GM18526 (cell line): ENCODE measurements around the gene PTPN20.

ENCODE experiments used
- POLR2A ChIP-seq: IDR thresholded peaks from 3 replicates; pipeline ENCODE4 v1.6.1; 2011; ENCODE audit not compliant: insufficient read length; ENCODE audit errors: extremely low read depth

The PTPN20 gene

DNA sequence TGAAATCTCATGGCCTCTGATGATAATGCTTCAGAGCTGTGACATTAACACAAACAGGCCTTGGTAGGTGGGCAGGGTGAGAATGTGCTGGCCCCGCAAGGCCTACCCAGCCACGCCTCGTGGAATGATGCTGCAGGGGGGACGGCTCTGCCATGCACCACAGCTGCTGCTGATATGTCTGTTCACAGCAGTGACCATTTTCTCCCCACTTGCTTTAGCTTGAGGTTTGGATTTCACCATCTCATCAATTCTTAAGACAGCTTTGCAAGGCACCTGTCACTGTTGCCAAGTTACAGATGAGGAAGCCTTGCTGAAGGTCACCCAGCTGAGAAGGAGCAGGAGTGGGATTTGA, 128.3 kb downstream of the PTPN20 start:
- no peak for TF ChIP-seq POLR2A

DNA sequence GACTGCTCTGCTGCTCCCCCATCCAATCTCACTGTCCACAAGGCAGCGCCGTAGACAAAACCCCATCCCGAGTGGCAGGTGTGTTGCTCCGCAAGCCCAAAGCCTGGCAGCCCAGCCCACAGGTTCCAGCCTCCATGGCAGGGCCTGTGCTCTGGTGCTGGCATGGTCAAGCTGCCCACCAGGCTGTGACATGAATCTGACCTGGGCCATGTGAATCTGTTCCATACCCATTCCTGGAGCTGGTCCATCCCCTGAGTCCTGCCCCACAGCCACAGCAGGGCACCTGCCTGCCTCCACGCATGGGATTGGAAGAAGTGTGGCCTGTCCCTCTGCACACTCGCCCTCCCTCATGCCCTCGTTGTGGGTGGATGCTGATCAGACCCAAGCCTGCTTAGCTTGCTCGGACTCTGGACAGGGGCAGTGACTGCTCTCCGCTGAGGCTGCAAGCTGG, 128.8 kb downstream of the PTPN20 start:
- no peak for TF ChIP-seq POLR2A

DNA sequence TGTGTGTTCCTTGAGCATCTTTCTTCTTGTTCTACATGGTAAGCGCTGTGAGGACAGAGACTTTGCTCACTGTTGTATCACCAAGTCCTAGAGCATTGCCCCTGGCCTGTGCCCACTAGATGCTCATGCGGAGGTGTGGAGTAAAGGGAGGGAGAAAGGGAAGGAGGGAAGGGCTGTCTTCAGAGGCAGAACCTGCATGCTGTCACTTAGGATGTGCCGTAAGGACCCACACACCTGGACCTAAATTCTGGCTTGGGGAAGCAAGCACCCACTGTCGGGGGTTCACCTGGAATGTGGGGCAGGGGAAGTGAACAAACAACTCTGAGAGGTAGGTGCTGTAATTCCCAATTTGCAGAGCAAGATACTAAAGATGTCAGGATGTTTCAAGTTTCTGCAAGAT, 129.5 kb downstream of the PTPN20 start:
- no peak for TF ChIP-seq POLR2A

DNA sequence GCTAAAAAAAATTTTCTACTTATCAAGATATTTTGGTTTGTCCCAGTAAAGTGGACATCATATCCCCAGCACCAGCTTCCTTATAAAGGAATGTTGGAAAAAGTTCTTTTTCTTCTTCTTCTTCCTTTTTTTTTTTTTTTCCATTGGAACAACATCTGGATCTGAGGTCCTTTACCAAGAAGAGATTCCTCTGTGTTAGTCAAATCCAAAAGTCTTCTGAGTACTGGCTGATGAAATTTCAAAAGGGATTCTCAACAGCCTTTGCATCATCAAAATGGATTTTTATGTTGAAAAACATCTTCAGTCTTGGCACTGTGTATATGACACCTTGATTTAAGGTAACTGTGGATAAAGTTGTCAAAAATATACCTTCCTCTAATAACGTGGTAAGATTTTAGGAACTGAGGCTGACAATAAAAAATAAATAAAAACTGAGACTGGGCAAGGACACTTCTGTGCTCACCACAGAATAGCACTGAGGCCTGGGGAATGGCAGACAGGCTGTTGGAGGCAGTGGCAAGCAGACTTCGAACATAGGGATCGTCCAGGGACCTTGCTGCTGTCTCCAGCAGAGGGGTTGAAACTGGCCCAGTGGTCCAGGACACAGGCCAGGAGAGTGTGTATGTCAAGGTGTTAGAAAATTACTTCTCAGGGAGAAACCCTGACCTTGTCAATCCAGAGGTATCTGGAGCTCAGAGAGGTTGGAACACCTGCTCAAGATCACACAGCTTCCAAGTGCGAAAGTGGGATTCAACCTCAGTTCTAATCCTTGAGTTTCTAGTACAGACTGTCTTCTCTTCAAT, 130.4 kb downstream of the PTPN20 start:
- no peak for TF ChIP-seq POLR2A

DNA sequence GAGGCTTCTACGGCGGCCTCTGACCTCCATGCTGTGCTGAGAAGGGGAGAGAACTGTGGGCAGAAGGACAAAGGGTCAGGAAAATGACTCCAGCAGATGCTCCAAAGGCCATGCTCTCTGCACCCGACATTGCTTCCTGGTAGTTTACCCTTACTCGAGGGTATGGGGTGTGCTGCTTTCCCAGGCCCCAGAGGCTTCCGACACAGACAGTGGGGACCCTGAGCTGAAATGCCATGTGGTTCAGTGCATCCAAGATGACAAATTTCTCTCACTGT, 130.9 kb downstream of the PTPN20 start:
- no peak for TF ChIP-seq POLR2A

DNA sequence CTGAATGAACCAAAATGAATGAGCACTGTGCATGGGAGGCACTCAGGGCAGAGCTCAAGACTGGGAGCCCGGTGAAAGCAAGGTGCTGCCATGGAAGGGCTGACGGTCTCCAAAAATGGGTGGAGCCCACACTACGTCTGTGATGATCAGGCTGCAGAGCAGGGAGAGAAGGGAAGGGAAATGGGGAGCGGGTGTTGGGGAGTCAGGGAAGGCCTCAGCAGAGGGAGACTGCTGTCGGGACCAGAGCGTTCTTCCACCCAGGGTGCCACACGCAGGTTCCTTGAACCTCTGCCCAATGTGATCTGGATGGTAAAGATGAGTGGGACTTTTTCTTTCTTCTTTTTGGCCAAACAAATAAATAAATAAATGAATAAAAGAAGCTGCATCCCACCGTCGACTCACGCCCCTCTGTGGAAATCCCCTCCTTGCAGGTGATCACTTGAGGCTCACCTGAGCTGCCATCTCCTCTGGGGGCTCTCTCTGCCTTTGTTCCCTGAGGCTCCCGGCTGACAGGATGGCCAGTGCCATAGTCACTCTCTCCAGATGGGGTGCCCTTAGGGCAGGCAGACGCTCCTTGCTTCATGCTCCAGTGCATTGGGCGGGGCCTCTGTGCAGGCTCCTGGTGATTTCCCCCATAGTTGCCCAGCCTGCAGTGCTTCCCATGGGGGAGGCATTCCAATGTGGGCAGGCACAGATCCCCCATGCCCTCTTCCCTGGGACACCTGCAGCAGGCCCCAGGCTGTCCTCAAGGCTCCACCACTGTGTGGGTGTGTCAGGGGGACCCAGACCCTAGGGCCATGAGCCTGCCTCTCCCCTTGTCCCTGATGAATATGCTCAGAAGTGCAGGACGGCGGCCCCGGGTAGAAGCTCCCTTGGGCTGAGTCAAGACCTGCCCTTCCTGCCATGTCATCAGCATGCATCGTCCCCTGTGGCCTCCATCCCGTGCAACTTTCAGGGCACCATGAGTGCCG, 131.8 kb downstream of the PTPN20 start:
- TF ChIP-seq POLR2A: no peak

DNA sequence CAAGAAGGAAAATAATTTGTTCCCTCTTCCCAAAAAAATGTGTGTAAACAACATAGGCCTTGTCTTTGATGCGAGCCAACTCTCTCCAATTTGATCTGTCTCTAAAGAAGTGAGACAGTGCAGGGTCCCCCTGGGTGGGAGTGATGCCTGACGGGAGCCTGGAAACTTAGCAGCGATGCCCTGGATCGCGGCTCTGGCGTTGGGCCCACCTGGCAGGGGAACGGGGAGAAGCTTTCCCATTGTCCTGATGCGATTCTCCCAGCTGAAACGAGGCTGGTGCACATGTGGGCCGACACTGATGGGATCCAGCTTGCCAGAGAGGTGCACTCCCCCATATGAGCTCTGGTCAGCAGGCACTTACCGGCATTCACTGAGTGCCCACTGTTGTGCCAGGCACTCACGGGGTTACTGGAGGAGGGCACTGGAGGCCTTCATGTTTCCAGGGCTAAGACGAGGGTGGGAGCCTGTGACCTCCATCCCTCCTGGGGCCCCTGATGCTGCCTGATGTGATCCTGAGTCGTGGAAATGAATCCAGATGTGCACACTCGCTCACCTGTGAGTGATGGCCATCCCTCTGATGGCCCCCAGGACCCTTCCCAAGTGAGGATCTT, 132.8 kb downstream of the PTPN20 start:
- TF ChIP-seq POLR2A: no peak

DNA sequence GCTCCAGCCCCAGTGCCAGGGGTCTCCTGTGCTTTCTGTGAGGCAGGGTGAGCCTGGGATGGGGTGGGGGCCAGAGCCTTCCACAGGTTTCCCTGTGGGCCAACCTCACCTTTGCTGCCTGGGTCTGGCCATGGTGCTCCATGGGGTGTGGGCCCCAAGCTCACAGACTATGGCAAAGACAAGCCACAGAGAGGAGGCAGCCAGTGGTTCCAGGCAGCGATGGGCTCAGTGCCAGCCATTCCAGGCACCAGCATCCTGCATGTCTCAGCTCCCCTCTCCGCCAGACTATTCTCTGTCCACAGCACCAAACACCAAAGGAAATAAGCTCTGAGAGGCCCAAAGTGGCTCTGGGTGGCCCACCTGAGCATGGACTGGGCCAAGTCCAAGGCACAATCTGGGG, 133.5 kb downstream of the PTPN20 start:
- no peak for TF ChIP-seq POLR2A

DNA sequence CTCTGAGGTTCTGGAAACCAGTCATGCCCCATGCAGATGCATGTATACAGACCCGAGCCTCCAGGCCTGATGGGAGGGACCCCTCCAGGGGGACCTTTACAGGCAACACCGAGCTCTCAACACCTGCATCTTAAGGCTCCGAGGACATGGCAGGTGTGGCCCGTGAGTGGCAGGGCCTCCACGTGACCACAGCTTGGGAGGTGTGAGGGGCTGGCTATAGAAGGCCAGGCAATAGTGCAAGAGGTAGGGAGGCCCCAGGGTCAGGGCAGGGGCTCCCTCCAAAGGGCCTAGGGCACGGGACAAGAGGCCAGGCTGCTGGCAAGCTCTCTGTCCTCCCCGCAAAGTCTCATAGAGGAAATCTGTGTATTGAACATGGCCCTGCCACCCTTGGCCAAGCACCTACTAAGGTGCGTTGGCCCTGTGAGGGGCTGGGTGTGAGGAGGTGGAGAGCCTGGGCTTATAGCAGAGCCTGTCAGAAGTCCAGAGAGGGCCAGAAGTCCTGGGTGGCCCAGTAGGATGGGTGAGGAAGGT, 134.2 kb downstream of the PTPN20 start:
- TF ChIP-seq POLR2A: no peak

DNA sequence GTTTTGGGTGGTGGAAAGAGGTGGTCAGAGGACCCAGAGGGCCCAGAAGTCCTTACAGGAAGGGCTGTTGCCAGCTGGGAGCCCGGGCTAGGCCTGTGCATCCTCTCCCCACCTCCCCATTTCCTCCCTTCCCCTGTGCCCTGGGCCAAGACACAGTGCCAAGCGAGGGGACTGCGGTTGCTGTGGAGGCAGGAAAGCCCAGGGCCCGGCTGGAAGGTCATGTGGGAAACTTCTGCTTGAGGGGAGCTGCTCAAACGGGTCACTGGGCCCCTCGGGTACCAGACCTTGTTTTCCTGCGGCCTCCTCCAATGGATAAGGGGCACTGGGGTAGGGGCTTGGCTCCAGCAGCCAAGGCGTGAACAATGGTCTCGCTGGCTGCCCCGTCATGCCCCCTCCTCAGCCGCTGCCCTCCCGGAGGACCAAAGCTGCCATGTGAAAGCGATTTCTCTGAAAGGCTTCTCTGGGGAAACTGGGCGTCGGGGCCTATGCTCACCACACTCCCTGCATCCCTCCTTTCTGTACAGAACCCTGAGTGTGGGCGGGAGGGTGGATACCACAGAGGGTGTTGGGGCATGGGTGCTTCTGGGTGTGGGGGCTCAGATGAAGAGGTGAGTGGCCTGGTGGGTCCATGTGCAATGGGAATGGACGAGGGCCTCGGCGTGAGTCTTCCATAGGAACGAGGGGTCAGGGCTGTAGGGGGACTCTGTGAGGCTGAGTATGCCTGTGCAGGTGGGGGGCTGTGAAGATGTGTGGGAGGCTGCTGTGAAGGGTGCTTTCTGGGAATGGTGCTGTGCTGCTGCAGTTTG, 135.3 kb downstream of the PTPN20 start:
- no peak for TF ChIP-seq POLR2A

DNA sequence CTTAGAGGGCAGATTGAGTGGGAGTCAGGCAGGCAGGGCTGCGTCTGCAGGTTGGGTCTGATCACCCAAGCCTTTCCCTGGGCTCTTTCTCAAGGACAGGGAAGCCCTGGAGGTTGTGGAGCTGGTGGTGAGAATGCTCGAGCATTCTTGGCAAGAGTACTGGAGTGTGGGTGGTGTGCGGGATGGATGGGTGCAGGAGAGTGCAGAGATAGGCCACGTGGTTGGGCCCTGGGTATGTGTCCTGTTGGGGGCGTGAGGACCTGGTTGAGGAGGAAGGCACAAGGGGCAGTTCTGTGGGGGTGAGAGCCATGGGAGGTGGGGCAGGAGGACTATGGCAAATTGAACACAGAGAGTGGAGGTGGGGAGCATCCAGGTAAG, 135.9 kb downstream of the PTPN20 start:
- TF ChIP-seq POLR2A: no peak

DNA sequence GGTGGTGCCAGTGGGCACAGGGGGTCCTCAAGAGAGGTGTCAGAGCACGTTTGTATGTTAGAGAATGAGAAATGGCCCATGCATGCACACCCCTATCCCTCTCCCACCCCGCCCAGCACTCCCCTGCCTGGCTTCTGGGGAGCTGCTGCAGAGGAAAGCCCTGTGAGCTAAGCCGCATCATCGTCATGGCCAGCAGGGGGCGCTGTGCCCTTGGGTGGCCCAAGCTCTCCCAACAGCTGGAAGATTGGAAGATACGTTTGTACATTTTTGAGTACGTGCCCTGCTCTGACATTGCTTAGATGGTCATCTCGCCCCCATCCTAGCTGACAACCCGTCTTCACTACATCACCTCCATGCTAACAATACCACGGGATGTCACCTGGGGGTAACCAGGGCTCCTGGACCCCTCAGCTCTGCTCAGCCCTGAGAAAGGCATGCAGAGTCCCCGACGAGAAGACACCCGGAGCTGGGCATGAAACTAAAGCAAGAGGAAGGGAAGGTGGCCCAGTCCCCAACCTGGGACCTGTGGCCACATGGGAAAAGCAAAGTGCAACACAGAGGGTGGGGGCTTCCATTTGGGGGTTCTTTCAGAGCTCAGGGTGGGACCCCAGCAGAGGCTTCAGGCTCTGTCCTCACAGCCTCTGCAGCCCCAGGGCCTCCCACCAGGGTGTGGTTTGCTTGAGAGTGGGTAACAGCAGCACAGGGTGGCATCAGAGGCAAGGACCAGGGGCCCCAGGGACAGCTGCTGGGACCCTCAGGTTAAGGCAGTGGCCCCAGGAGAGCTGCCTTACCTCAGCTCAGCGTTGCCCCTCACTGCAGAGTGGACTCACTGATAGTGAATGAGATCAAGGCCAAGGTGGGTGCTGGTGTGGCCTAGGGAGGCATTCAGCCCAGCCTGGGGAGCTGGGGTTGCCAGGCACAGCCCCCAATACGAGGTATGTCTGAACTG, 136.6 kb downstream of the PTPN20 start:
- TF ChIP-seq POLR2A: no peak

DNA sequence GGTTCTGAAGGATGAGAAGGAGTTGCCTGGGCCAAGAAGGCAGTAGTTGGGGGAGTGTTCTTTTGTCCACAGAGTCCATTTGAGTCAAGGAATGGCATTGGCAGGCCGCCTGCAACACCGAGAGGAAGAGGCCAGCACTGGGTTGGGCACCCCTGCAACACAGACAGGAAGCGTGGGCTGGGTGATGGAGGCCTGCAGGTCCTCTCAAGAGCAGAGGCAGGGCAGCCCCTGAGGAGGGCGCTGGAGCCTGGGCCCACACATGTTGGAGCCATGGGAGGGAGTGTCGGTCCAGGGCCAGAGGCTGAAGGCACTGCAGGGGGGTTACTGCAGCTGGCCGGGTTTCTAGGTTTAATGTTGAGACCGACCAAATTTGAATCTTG, 137.3 kb downstream of the PTPN20 start:
- no peak for TF ChIP-seq POLR2A
